T-cell (primary cell): ENCODE results near the gene PSMB11. TPM values are rescaled to one million over a fixed set of nuclear protein-coding genes. Genes with fewer than 3 reads are reported as not detected.

Source experiments
- ATAC-seq, 4 experiments: fragments of 200-7000 bp in 3 of 4; fragments of 150-1000 bp in 1 of 4; cut with Tn5 transposase; replicated peaks in 1 of 4; 1 replicate in 3 of 4; 2 replicates in 1 of 4; pipeline ENCODE4 v1.10.0; 2021; ENCODE audit warnings: moderate library complexity in 3 of 4, mild to moderate bottlenecking in 2 of 4, moderate number of reproducible peaks in 1 of 4
- CTCF ChIA-PET, 2 donors: fragments of 300-600 bp; sonication (Branson Sonifier 250); formaldehyde crosslinking; loops; one replicate each; lab custom pipeline; 2022; ENCODE audit warnings: antibody characterized with exemption in 2 of 2; lab: Charles Lee
- POLR2A ChIA-PET, 2 donors: fragments of 300-600 bp; sonication (Branson Sonifier 250); formaldehyde crosslinking; loops; one replicate each; lab custom pipeline; 2022; ENCODE audit warnings: antibody characterized with exemption in 2 of 2; lab: Charles Lee
- DNase-seq, 35 experiments: peaks; one replicate each; pipeline versions ENCODE4 v3.0.0 to v3.0.0-alpha.2; 2013 to 2023
- H3K27ac ChIP-seq: one replicate; pipeline ENCODE4 v1.5.1; 2013; ENCODE audit warnings: low read length
- H3K27me3 ChIP-seq, 2 experiments: replicated peaks in 1 of 2; 1 replicate in 1 of 2; 2 replicates in 1 of 2; pipeline versions ENCODE4 v1.6.1 to v1.7.0; 2013; ENCODE audit warnings: low read length in 1 of 2, mixed read lengths in 1 of 2; ENCODE audit not compliant: control insufficient read depth in 2 of 2, insufficient read depth in 2 of 2; ENCODE audit errors: extremely low read depth in 1 of 2
- H3K36me3 ChIP-seq, 2 donors: 1 replicate in 1 of 2; 2 replicates in 1 of 2; pipeline versions ENCODE4 v1.6.1 to v1.7.0; 2013; ENCODE audit warnings: low read length in 1 of 2; ENCODE audit not compliant: control insufficient read depth in 2 of 2, insufficient read depth in 1 of 2; ENCODE audit errors: extremely low read depth in 1 of 2
- H3K4me1 ChIP-seq, 2 experiments: 1 replicate in 1 of 2; 2 replicates in 1 of 2; pipeline versions ENCODE4 v1.6.1 to v1.7.0; 2013; ENCODE audit warnings: low read length in 2 of 2, mixed read lengths in 1 of 2; ENCODE audit not compliant: insufficient read depth in 2 of 2, control insufficient read depth in 1 of 2; ENCODE audit errors: extremely low read depth in 1 of 2
- H3K4me3 ChIP-seq, 2 donors: 1 replicate in 1 of 2; 2 replicates in 1 of 2; pipeline versions ENCODE4 v1.5.1 to v1.7.0; 2013; ENCODE audit warnings: mild to moderate bottlenecking in 2 of 2, low read length in 1 of 2, moderate library complexity in 1 of 2; ENCODE audit not compliant: control insufficient read depth in 1 of 2; ENCODE audit errors: extremely low read depth in 1 of 2
- H3K9me3 ChIP-seq: 2 replicates; pipeline ENCODE4 v1.7.0; 2013
- H3K27ac Mint-ChIP-seq, 2 donors: one replicate each; pipeline ENCODE4 v1.8.0; 2020 to 2021; ENCODE audit warnings: mild to moderate bottlenecking in 2 of 2, mixed read lengths in 2 of 2
- H3K27me3 Mint-ChIP-seq, 2 donors: one replicate each; pipeline ENCODE4 v1.8.0; 2021 to 2022; ENCODE audit warnings: mixed read lengths in 2 of 2
- H3K36me3 Mint-ChIP-seq: one replicate; pipeline ENCODE4 v1.8.0; 2021; ENCODE audit warnings: mixed read lengths
- H3K4me1 Mint-ChIP-seq, 3 donors: one replicate each; pipeline ENCODE4 v1.8.0; 2020 to 2022; ENCODE audit warnings: mixed read lengths in 3 of 3, mild to moderate bottlenecking in 1 of 3
- H3K4me3 Mint-ChIP-seq, 3 donors: one replicate each; pipeline ENCODE4 v1.8.0; 2020 to 2022; ENCODE audit warnings: mild to moderate bottlenecking in 3 of 3, mixed read lengths in 3 of 3, moderate library complexity in 3 of 3
- H3K9me3 Mint-ChIP-seq, 3 donors: one replicate each; pipeline ENCODE4 v1.8.0; 2020 to 2022; ENCODE audit warnings: mixed read lengths in 3 of 3
- WGBS: methylation state at CpG from one replicate; pipeline ENCODE4 v1.1.5; 2013; ENCODE audit warnings: missing lambda C conversion rate; ENCODE audit not compliant: insufficient coverage; 5-methylcytosine and 5-hydroxymethylcytosine counted together
- total RNA-seq, 35 experiments: library from RNA in 6 of 35; stranded (reverse) in 6 of 35; fragments of 120-200 nt in 1 of 35; gene quantifications; one replicate each; pipeline versions ENCODE4 v1.2.1 to v1.2.4 and lab custom pipeline; 2013 to 2026

The PSMB11 gene
- total RNA-seq, 5 donors from 2014 or later (not counting 1 experiment from before 2014, with no cell fraction given): 0.26 to 0.95 (median 0.54) TPM; not detected in 1

DNA sequence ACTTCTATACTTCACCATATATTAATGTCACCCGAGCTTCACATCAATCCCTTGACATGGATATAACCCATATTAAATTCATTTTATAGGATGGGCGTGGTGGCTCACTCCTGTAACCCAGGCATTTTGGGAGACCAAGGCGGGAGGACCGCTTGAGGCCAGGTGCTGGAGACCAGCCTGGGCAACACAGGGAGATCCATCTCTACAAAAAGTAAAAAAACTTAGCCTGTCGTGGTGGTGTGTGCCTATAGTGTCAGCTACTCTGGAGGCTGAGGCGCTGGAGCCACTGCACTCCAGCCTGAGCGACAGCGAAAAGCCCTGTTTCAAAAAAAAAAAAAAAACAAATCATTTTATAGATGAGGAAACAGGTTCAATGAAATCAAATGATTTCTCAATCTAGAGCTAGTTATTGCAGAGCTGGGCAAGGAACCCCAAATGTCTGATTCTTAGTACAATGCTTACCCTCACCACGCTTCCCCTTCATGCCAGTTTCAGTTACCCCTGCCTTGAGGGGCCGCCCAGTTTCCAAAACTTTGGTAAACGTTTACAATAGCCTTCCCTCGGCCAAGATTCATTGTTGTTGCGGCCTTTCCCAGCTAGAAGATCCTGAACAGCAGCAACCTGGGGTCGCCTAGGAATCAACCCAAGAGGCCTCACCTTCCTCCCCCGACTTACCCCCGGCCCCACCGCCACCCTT lies 8.1 kb upstream of the PSMB11 start:
- ChIA-PET CTCF (interaction anchor here (0.5 to 2.1 kb wide), 11 partner anchors 21 to 203 kb away, joined by 3 to 10 read pairs (median 3); no protein-coding TSS in a partner anchor), POLR2A (interaction anchor here (0.6 to 1.6 kb wide), 10 partner anchors 10 to 1668 kb away, joined by 3 to 11 read pairs (median 4); partner anchors contain the start of genes ACIN1 (in 1 of the 2), C14orf119 (in 1 of the 2) and LRP10 (in 1 of the 2))
- Mint-ChIP-seq H3K4me1 (peaks cover 33 to 39% (median 39%) of the 10 kb centered on the region in 3 donors), H3K9me3 (no peaks in the 10 kb centered on the region), H3K36me3 (peaks cover 12% of the 10 kb centered on the region), H3K4me3 (peak overlapping the region; percentile 88 to 98 (median 91)), H3K27ac (peak overlapping the region; percentile 98 to 99), H3K27me3 (no peaks in the 10 kb centered on the region)
- no peaks in the 10 kb centered on the region for H3K27me3 ChIP-seq
- peak overlapping the region; percentile 89 for H3K27ac ChIP-seq
- 23% methylated on average over 12 of the region's 17 CpGs for WGBS
- ATAC-seq (peak in 1 of 4 experiments; percentile 0), DNase-seq (peak in 1 of 35 experiments; percentile 29)
- peaks cover 0 to 25% of the 10 kb centered on the region in 2 donors for H3K36me3 ChIP-seq
- H3K4me1 ChIP-seq: peaks cover 14 to 23% of the 10 kb centered on the region in 2 experiments
- peak overlapping the region; percentile 79 to 85 for H3K4me3 ChIP-seq
- no peaks in the 10 kb centered on the region for H3K9me3 ChIP-seq

DNA sequence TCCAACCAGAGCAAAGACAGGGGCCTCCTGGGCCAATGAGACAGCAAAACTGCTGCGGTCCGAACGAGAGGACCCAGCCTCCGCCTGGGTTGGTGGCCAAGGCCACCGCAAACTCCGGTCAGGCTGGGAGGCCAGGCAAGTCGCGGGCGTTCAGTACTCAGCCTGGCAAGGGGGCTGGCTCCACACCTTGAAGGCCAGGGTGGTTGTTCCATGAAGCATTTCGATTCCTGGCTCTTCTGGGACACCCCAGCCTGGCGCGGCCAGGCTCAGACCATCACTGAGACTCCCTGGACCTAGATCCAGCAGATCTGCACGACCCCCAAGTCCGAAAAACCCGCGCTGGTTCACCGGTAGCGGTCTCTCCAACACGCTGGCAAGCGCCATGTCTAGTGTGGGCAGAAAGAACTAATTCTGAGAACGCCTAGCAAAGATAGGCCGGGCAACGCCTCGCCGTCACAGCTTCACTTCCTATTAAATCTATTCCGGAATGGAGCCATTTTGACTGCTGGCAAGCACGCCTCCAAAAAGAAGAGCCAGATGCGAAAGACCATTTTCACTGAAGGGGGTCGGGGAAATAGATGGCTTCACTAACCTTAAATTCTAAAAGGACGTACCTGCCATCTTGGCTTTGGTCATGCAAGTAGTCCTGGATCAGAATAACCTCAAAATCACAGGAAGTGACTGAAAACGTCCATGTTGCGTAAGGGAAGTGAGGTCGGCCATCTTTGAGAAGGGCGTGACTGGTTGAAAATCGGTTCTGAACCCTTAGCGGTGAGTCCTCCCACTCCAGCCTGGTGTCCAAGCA lies 7.3 kb upstream of the PSMB11 start, which contains the start of gene PSMB5:
PSMB5 (minus strand) TSS at position 403 of the 805 bp plus-strand sequence; CDS start at position 384, 19 bp downstream.
- Mint-ChIP-seq H3K27me3 (no peaks in the 10 kb centered on the region), H3K9me3 (no peaks in the 10 kb centered on the region), H3K4me3 (peak within 1 kb of the TSS; percentile 88 to 98 (median 91)), H3K27ac (peak within 1 kb of the TSS; percentile 98 to 99), H3K36me3 (peaks cover 12% of the 10 kb centered on the region), H3K4me1 (peaks cover 26 to 33% (median 33%) of the 10 kb centered on the region in 3 donors)
- Histone ChIP-seq H3K36me3 (peaks cover 0 to 25% of the 10 kb centered on the region in 2 donors), H3K27ac (peak within 1 kb of the TSS; percentile 89), H3K27me3 (no peaks in the 10 kb centered on the region), H3K9me3 (no peaks in the 10 kb centered on the region), H3K4me3 (peak within 1 kb of the TSS; percentile 79 to 85), H3K4me1 (peaks cover 9 to 20% of the 10 kb centered on the region in 2 experiments)
- under 1% methylated on average over 29 of the region's 36 CpGs for WGBS
- DNase-seq (peak; percentile 71 to 95 (median 88)), ATAC-seq (peak; percentile 90 to 95 (median 93))
- POLR2A ChIA-PET: interaction anchor here (0.6 to 1.6 kb wide), 9 partner anchors 26 to 1669 kb away, joined by 3 to 11 read pairs (median 5); partner anchors contain the start of genes ACIN1 (in 1 of the 2), C14orf119 (in 1 of the 2) and LRP10 (in 1 of the 2)
- CTCF ChIA-PET: interaction anchor here (0.5 to 2.1 kb wide), 8 partner anchors 20 to 204 kb away, joined by 3 to 10 read pairs (median 6); no protein-coding TSS in a partner anchor

DNA sequence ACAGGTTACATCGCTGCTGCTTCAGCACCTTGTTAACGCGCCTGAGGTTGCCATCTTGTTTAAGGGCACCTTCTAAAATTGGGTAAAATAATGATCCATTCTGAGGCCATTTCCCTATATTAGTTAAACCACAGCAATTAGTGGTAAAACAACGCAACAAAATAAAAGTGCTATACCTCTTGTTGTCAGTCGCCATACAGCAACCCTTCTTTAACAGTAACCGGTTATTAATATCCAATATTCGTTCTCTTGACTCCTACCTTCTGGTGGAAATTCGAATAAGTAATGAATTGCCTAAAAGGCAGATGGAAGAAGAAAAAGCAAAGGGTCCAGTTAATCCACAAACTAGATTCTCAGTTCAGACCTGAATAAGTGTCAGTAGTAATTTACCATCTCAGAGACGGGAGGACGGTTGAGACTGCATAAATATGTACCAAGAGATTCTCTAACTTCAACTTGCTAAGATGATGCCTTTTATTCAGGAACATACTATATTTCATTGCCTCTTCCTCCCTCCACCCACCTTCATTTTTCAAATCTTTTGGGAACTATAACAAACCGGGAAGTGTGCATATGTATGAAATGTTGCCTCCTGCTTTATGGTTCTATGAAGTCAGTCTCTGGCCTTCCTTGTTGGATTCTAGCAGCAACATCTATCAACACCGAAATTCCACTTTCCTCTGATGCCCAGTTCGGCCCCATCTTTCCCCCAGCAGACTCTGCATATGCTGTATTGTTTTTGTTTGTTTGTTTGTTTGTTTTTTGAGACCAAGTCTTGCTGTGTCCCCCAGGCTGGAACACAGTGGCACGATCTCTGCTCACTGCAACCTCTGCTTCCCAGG lies 6.5 kb upstream of the PSMB11 start:
- no peaks in the 10 kb centered on the region for H3K9me3 Mint-ChIP-seq
- peaks cover 26 to 33% (median 33%) of the 10 kb centered on the region in 3 donors for H3K4me1 Mint-ChIP-seq
- ATAC-seq (no peak), DNase-seq (no peak)
- no peaks in the 10 kb centered on the region for H3K27me3 Mint-ChIP-seq
- ChIA-PET POLR2A (no interaction called here), CTCF (interaction anchor here in 1 of 2 donors (1.6 kb wide), 1 partner anchor 29 kb away, joined by 10 read pairs; no protein-coding TSS in a partner anchor)
- no peaks in the 10 kb centered on the region for H3K9me3 ChIP-seq
- H3K27me3 ChIP-seq: no peaks in the 10 kb centered on the region
- H3K36me3 ChIP-seq: peaks cover 0 to 23% of the 10 kb centered on the region in 2 donors
- H3K27ac ChIP-seq: peak overlapping the region; percentile 89
- peak overlapping the region; percentile 98 to 99 for H3K27ac Mint-ChIP-seq
- H3K4me1 ChIP-seq: peaks cover 9 to 20% of the 10 kb centered on the region in 2 experiments
- peak overlapping the region; percentile 88 to 98 (median 91) for H3K4me3 Mint-ChIP-seq
- WGBS: 0% methylated on average over 2 of the region's 14 CpGs
- peak overlapping the region; percentile 79 to 85 for H3K4me3 ChIP-seq
- H3K36me3 Mint-ChIP-seq: peaks cover 12% of the 10 kb centered on the region

DNA sequence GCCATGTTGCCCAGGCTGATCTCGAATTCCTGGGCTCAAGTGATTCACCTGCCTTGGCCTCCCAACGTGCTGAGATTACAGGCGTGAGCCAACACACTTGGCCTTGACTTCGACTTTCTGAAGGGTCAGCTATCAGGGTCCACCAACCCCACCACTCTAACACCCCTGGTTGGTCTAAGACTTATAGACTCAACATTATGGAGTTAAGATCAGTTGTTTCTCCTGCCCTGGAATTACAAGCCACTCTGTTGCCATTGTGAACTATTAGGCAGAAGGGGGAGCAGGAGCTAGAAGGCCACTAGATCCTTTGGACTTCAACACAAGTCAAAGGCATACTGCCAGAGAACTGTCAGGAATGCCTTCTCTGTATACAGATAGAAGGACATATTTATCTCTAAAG lies 1.9 kb upstream of the PSMB11 start:
- Histone ChIP-seq H3K27me3 (peaks cover 0 to 10% of the 10 kb centered on the region in 2 experiments), H3K27ac (no peak overlapping the region), H3K4me1 (peaks cover 0 to 2% of the 10 kb centered on the region in 2 experiments), H3K9me3 (no peaks in the 10 kb centered on the region), H3K4me3 (no peak overlapping the region), H3K36me3 (no peaks in the 10 kb centered on the region)
- DNase-seq: no peak
- ATAC-seq: no peak
- Mint-ChIP-seq H3K9me3 (no peaks in the 10 kb centered on the region), H3K27me3 (no peaks in the 10 kb centered on the region), H3K27ac (no peak overlapping the region), H3K4me3 (no peak overlapping the region), H3K36me3 (no peaks in the 10 kb centered on the region), H3K4me1 (peaks cover 4 to 8% (median 8%) of the 10 kb centered on the region in 3 donors)
- ChIA-PET POLR2A (interaction anchor here in 1 of 2 donors (0.6 kb wide), 1 partner anchor 39 kb away, joined by 17 read pairs; no protein-coding TSS in a partner anchor), CTCF (interaction anchor here in 1 of 2 donors (1.4 to 1.5 kb wide), 2 partner anchors 47 to 54 kb away, joined by 3 to 4 read pairs; no protein-coding TSS in a partner anchor)
- no CpG with 5 or more reads among the region's 4 CpGs for WGBS

DNA sequence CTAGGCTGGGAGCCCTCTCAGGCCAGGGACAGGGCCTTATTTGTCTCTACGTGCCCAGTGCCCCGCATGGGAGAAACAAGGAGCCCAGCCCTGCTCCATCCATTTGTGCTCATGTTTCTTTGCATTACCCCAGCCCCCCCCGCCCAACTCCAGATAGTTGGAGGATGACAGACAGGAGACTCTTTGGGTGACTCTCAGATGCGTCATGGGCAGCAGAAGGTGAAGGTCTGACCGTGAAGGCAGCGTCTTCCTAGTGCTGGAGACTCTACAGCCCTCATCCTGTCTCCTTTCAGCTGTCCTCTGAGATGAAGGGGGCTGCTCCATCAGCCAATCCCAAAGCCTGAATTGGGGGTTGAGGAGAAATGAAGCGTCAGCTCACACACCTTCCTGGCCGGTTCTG lies 283 bp upstream of the PSMB11 start:
- 92% methylated on average over 2 of the region's 8 CpGs for WGBS
- H3K36me3 ChIP-seq: no peaks in the 10 kb centered on the region
- Mint-ChIP-seq H3K36me3 (no peaks in the 10 kb centered on the region), H3K27ac (no peak overlapping the region), H3K9me3 (no peaks in the 10 kb centered on the region), H3K27me3 (no peaks in the 10 kb centered on the region), H3K4me3 (no peak overlapping the region), H3K4me1 (no peaks in the 10 kb centered on the region)
- H3K4me1 ChIP-seq: no peaks in the 10 kb centered on the region
- H3K4me3 ChIP-seq: no peak overlapping the region
- H3K27me3 ChIP-seq: peaks cover 0 to 10% of the 10 kb centered on the region in 2 experiments
- ChIA-PET CTCF (interaction anchor here in 1 of 2 donors (1.2 kb wide), 1 partner anchor 9 kb away, joined by 4 read pairs; no protein-coding TSS in a partner anchor), POLR2A (interaction anchor here in 1 of 2 donors (0.6 kb wide), 1 partner anchor 1154 kb away, joined by 6 read pairs; no protein-coding TSS in a partner anchor)
- ATAC-seq: no peak
- no peak overlapping the region for H3K27ac ChIP-seq
- no peak for DNase-seq
- no peaks in the 10 kb centered on the region for H3K9me3 ChIP-seq
